NT2/D1 (cell line): ENCODE data around the gene NRAS.

Experiments used
- SUZ12 ChIP-seq: IDR thresholded peaks from 2 replicates; pipeline ENCODE4 v1.6.1; 2011; ENCODE audit not compliant: insufficient read length, insufficient read depth; ENCODE audit errors: extremely low read depth
- YY1 ChIP-seq: IDR thresholded peaks from 2 replicates; pipeline ENCODE4 v1.6.1; 2011; ENCODE audit not compliant: insufficient read length, insufficient read depth

DNA sequence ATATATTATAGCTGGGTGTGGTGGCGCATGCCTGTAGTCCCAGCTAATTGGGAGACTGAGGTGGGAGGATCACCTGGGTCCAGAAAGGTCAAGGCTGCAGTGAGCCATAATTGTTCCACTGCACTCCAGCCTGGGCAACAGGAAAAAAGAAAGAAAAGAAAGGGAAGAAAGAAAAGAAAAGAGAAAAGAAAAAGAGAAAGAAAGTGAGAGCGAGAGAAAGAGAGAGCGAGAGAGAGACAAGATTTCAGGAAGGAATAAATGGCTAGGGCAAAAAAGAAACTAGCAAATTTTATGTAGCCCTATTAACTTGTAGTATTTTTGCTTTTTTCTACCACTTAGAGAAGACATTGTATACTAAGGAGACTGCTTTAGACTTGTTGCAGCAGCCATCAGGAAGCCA lies 6.2 kb downstream of the NRAS start:
- TF ChIP-seq SUZ12 (no peak), YY1 (no peak)
